HEK293T (cell line): ENCODE measurements around the gene SERGEF.

Experiments used
- ARNT ChIP-seq: fragments of 450-650 bp; IDR thresholded peaks from 2 replicates; pipeline ENCODE4 v1.6.1; 2017; ENCODE audit warnings: mild to moderate bottlenecking
- BHLHE40 ChIP-seq: fragments of 450-650 bp; IDR thresholded peaks from 2 replicates; pipeline ENCODE4 v1.6.1; 2016; ENCODE audit warnings: mild to moderate bottlenecking, moderate library complexity, borderline replicate concordance
- FOXA1 ChIP-seq: fragments of 450-650 bp; IDR thresholded peaks from 2 replicates; pipeline ENCODE4 v1.6.1; 2016; ENCODE audit warnings: mild to moderate bottlenecking
- FOXM1 ChIP-seq: fragments of 450-650 bp; IDR thresholded peaks from 2 replicates; pipeline ENCODE4 v1.6.1; 2017; ENCODE audit warnings: mild to moderate bottlenecking, borderline replicate concordance
- HDGF ChIP-seq: fragments of 450-650 bp; IDR thresholded peaks from 2 replicates; pipeline ENCODE4 v1.6.1; 2017; ENCODE audit warnings: antibody characterized with exemption, borderline replicate concordance
- L3MBTL2 ChIP-seq: fragments of 450-650 bp; conservative IDR thresholded peaks from 2 replicates; pipeline ENCODE4 v1.6.1; 2016; ENCODE audit warnings: mild to moderate bottlenecking
- NFRKB ChIP-seq: fragments of 450-650 bp; IDR thresholded peaks from 2 replicates; pipeline ENCODE4 v1.6.1; 2016; ENCODE audit warnings: mild to moderate bottlenecking, moderate library complexity
- PKNOX1 ChIP-seq: fragments of 450-650 bp; IDR thresholded peaks from 2 replicates; pipeline ENCODE4 v1.6.1; 2016
- SP1 ChIP-seq: fragments of 450-650 bp; IDR thresholded peaks from 2 replicates; pipeline ENCODE4 v1.6.1; 2017
- TARDBP ChIP-seq: fragments of 450-650 bp; IDR thresholded peaks from 2 replicates; pipeline ENCODE4 v1.6.1; 2016
- ZNF384 ChIP-seq: fragments of 450-650 bp; IDR thresholded peaks from 2 replicates; pipeline ENCODE4 v1.6.1; 2016

- no peak for TF ChIP-seq FOXA1
- no peak for TF ChIP-seq ZNF384
- TF ChIP-seq PKNOX1: no peak
- no peak for TF ChIP-seq TARDBP
- TF ChIP-seq ARNT: no peak
- no peak for TF ChIP-seq FOXM1
- no peak for TF ChIP-seq SP1
- no peak for TF ChIP-seq BHLHE40
- TF ChIP-seq NFRKB: no peak
- TF ChIP-seq HDGF: no peak
- TF ChIP-seq L3MBTL2: no peak
Measured at GRCh38 chr11:18054511-18055103, 41.8 kb upstream of the SERGEF start.
